ENCODE results near the gene MTHFD1. TPM values are rescaled to one million over a fixed set of nuclear protein-coding genes. Genes with fewer than 3 reads are reported as not detected.

The MTHFD1 gene
- total RNA-seq (ENCODE audit: unreplicated experiment) = 43.7 TPM
- long read RNA-seq, transcript MTHFD1-201 (28 exons, 3,136 nt) = major isoform, 12 of 12 reads
- long read RNA-seq, partial matches to known transcripts = 0 of 12 reads
- long read RNA-seq, other reads (novel, unspliced or antisense) = 0 of 12 reads

DNA sequence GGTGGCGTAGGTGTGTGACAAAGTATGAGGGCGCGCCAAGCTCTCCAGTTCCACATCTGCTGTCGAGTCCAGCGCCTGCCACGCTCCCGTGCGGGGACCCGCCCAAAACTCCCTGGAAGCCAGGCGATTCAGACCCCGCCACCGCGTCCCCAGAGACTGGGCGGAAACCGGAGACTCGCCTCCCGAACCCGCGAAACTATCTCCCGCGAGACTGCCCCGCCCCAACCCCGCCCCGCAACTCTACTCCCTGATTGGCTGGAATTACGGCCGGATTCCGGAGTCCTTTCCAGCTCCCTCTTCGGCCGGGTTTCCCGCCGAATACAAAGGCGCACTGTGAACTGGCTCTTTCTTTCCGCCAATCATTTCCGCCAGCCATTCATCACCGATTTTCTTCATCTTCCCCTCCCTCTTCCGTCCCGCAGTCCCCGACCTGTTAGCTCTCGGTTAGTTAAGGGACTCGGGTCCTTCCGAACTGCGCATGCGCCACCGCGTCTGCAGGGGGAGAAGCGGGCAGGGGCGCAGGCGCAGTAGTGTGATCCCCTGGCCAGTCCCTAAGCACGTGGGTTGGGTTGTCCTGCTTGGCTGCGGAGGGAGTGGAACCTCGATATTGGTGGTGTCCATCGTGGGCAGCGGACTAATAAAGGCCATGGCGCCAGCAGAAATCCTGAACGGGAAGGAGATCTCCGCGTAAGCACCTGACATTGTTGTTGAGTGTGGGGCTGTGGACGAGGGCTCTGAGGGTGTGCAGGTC, at the start of gene MTHFD1:
Gene MTHFD1, plus strand, starts transcription at position 572 of the 751 bp plus-strand sequence. Its CDS starts 75 bp downstream, at position 647.
- peaks cover 4% of the 10 kb centered on the region for H3K27me3 Mint-ChIP-seq (ENCODE audit: unreplicated experiment)

DNA sequence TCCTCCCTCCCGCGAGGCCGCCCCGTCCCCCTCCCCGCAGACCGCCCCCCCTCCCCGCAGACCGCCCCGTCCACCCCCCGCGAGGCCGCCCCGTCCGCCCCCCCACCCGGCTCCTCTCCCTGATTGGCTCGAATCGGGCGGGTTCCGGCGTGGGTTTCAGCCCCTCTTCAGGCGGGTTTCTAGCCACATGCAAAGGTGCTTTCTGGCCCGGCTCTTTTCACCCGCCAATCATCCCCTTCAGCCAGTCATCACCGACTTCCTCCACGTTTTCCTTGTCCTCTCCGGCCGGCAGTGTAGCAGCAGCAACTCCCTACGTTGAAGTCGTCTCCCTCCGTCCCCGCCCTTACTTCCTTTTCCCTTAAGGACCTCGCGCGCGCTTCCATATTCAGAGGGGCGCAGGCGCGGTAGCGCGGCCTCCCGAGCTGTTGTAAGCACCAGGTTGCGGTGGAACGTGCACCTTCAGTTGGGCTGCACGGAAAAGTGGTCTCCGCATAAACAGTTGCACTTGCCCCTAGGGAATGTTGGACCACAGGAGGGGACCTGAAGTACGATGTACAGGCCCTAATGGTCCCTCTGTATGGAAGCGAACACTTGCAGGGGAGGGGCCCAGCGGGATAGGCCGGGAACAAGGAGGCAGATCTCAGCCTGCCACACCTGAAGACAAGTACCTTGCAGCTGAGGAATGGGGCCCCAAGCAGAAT, 49.4 kb upstream of the MTHFD1 start:
- DNase-seq (ENCODE audit: low spot score) = peak; percentile 85
- TF ChIP-seq, protein P1, sequence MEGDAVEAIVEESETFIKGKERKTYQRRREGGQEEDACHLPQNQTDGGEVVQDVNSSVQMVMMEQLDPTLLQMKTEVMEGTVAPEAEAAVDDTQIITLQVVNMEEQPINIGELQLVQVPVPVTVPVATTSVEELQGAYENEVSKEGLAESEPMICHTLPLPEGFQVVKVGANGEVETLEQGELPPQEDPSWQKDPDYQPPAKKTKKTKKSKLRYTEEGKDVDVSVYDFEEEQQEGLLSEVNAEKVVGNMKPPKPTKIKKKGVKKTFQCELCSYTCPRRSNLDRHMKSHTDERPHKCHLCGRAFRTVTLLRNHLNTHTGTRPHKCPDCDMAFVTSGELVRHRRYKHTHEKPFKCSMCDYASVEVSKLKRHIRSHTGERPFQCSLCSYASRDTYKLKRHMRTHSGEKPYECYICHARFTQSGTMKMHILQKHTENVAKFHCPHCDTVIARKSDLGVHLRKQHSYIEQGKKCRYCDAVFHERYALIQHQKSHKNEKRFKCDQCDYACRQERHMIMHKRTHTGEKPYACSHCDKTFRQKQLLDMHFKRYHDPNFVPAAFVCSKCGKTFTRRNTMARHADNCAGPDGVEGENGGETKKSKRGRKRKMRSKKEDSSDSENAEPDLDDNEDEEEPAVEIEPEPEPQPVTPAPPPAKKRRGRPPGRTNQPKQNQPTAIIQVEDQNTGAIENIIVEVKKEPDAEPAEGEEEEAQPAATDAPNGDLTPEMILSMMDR (IDR thresholded peaks at IDR 0.05; ENCODE audit: unreplicated experiment) = no peak
- Mint-ChIP-seq H3K36me3 (ENCODE audit: low read depth, unreplicated experiment) (no peaks in the 10 kb centered on the region), H3K27ac (ENCODE audit: unreplicated experiment) (peak overlapping the region; percentile 57), H3K9me3 (ENCODE audit: unreplicated experiment) (peaks cover 4% of the 10 kb centered on the region), H3K4me1 (ENCODE audit: unreplicated experiment) (no peaks in the 10 kb centered on the region), H3K27me3 (ENCODE audit: unreplicated experiment) (peaks cover 8% of the 10 kb centered on the region), H3K4me3 (ENCODE audit: unreplicated experiment) (peak overlapping the region; percentile 95)

More for the DNA sequence above, at the start of gene MTHFD1:
- Mint-ChIP-seq H3K27ac (ENCODE audit: unreplicated experiment) (peak within 1 kb of the TSS; percentile 65), H3K9me3 (ENCODE audit: unreplicated experiment) (no peaks in the 10 kb centered on the region), H3K4me3 (ENCODE audit: unreplicated experiment) (peak within 1 kb of the TSS; percentile 97), H3K36me3 (ENCODE audit: low read depth, unreplicated experiment) (peaks cover 3% of the 10 kb centered on the region), H3K4me1 (ENCODE audit: unreplicated experiment) (peaks cover 8% of the 10 kb centered on the region)
- TF ChIP-seq, protein P1 (IDR thresholded peaks at IDR 0.05; ENCODE audit: unreplicated experiment) = no peak
- DNase-seq (ENCODE audit: low spot score) = peak; percentile 97

DNA sequence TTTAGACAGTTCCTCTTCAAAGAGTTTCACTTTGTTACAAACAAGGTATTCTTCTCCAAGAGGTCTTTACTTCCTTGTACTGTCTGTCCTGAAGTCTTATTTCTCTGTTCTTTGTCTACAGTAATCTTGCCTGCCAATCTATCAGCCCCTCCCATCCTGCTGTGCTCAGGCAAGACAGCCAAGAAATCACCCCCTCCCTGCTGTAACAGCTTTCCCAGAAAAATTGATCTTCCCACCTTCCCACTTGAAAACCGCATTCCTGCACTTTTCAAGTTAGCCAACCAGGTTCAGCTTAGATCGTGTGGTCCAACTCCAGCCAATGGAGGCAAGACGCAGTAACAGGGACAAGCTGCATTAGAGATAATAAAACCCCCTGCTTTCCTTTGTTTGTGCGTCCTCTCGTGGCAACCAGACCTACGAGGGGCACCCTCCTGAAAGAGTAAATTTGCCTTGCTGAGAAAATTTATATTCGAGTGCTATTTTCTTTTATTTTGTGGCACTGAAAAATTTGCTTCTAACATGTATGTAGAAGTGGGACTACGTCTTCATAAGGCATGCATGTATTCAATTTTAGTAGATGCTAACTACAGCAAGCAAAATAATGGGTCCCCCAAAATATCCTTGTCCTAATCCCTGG, 47.5 kb upstream of the MTHFD1 start:
- Mint-ChIP-seq H3K4me3 (ENCODE audit: unreplicated experiment) (no peak overlapping the region), H3K27me3 (ENCODE audit: unreplicated experiment) (peaks cover 10% of the 10 kb centered on the region), H3K36me3 (ENCODE audit: low read depth, unreplicated experiment) (no peaks in the 10 kb centered on the region), H3K4me1 (ENCODE audit: unreplicated experiment) (no peaks in the 10 kb centered on the region), H3K27ac (ENCODE audit: unreplicated experiment) (no peak overlapping the region), H3K9me3 (ENCODE audit: unreplicated experiment) (peaks cover 4% of the 10 kb centered on the region)
- TF ChIP-seq, protein P1 (IDR thresholded peaks at IDR 0.05; ENCODE audit: unreplicated experiment) = no peak
- DNase-seq (ENCODE audit: low spot score) = no peak

DNA sequence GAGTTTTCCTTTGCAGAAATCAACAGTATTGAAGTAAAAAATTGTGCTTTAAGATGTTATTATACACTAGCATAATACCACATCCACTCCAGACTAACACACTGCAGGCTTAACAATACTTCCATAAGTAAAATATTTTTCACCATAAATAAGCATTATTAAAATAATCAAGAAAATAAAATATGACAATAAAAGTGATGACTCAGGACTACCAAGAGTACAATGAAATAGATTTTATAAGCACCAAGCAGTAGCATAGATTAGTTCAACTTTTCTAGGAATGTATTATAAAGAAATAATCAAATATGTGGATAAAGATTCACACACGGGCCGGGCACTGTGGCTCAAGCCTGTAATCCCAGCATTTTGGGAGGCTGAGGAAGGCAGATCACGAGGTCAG, 40.4 kb upstream of the MTHFD1 start:
- H3K27me3 Mint-ChIP-seq (ENCODE audit: unreplicated experiment) = peaks cover 5% of the 10 kb centered on the region
- no peak overlapping the region for H3K27ac Mint-ChIP-seq (ENCODE audit: unreplicated experiment)
- H3K36me3 Mint-ChIP-seq (ENCODE audit: low read depth, unreplicated experiment) = no peaks in the 10 kb centered on the region
- TF ChIP-seq, protein P1 (IDR thresholded peaks at IDR 0.05; ENCODE audit: unreplicated experiment) = no peak
- no peaks in the 10 kb centered on the region for H3K9me3 Mint-ChIP-seq (ENCODE audit: unreplicated experiment)
- no peak for DNase-seq (ENCODE audit: low spot score)
- no peak overlapping the region for H3K4me3 Mint-ChIP-seq (ENCODE audit: unreplicated experiment)
- peaks cover 2% of the 10 kb centered on the region for H3K4me1 Mint-ChIP-seq (ENCODE audit: unreplicated experiment)

Measured in endothelial cell (in vitro differentiated cells).